ENCODE data around the gene NUBPL.
"Not testable (repeated sequence)": the region's sequence is repeated elsewhere in the genome, so short reads cannot be mapped to it uniquely, and the experiment has no call there.

The NUBPL gene

GRCh38 chr14:31751047-31751446 lies 189.8 kb downstream of the NUBPL start:
- DNase-seq, result not testable (repeated sequence)

GRCh38 chr14:31752867-31753661 lies 191.9 kb downstream of the NUBPL start:
- no peak for DNase-seq

- DNase-seq, result no peak
These were observed 197.7 kb downstream of the NUBPL start for GRCh38 chr14:31758941-31759340.

- no peak for DNase-seq
These were observed 199.1 kb downstream of the NUBPL start for GRCh38 chr14:31760277-31760676.

GRCh38 chr14:31761325-31761724 lies 200.1 kb downstream of the NUBPL start:
- no peak for DNase-seq

- no peak for DNase-seq
These were observed 201.8 kb downstream of the NUBPL start for GRCh38 chr14:31763041-31763440.

- no peak for DNase-seq
These were observed 205.2 kb downstream of the NUBPL start for GRCh38 chr14:31766315-31766892.

- no peak for DNase-seq
These were observed 207.2 kb downstream of the NUBPL start for GRCh38 chr14:31768355-31768754.

- DNase-seq, result no peak
These were observed 209.1 kb downstream of the NUBPL start for GRCh38 chr14:31770271-31770670.

- DNase-seq, result no peak
These were observed 213.4 kb downstream of the NUBPL start for GRCh38 chr14:31774567-31774966.

- no peak for DNase-seq
These were observed 216.1 kb downstream of the NUBPL start for GRCh38 chr14:31777312-31777711.

GRCh38 chr14:31781578-31781977 lies 220.4 kb downstream of the NUBPL start:
- DNase-seq, result no peak

GRCh38 chr14:31785574-31785973 lies 224.4 kb downstream of the NUBPL start:
- no peak for DNase-seq

GRCh38 chr14:31787377-31787776 lies 226.2 kb downstream of the NUBPL start:
- DNase-seq, result no peak

- DNase-seq, result no peak
These were observed 227.1 kb downstream of the NUBPL start for GRCh38 chr14:31788340-31788739.

- DNase-seq, result no peak
These were observed 231.5 kb downstream of the NUBPL start for GRCh38 chr14:31792726-31793125.

GRCh38 chr14:31797946-31798345 lies 236.7 kb downstream of the NUBPL start:
- not testable (repeated sequence) for DNase-seq

- DNase-seq, result no peak
These were observed 241.6 kb downstream of the NUBPL start for GRCh38 chr14:31802838-31803237.

- no peak for DNase-seq
These were observed 245.0 kb downstream of the NUBPL start for GRCh38 chr14:31806249-31806648.

GRCh38 chr14:31811693-31812628 lies 250.8 kb downstream of the NUBPL start:
- not testable (repeated sequence) for DNase-seq

GRCh38 chr14:31813724-31814490 lies 252.7 kb downstream of the NUBPL start:
- not testable (repeated sequence) for DNase-seq

GRCh38 chr14:31819281-31819680 lies 258.1 kb downstream of the NUBPL start:
- DNase-seq, result no peak

GRCh38 chr14:31825459-31825858 lies 264.3 kb downstream of the NUBPL start:
- no peak for DNase-seq

All from KG1 (cell line).